ENCODE measurements around the gene PCDHA8. TPM values are rescaled to one million over a fixed set of nuclear protein-coding genes. Genes with fewer than 3 reads are reported as not detected.
"Not testable (repeated sequence)": the region's sequence is repeated elsewhere in the genome, so short reads cannot be mapped to it uniquely, and the experiment has no call there.

PCDHA8 gene
- 14.6 TPM for total RNA-seq (ENCODE audit: unreplicated experiment)
- long read RNA-seq, result 0 reads

GRCh38 chr5:140840978-140841962, at the start of gene PCDHA8:
Gene PCDHA8, plus strand, starts transcription at chr5:140841187. Its CDS starts 135 bp downstream, at chr5:140841322.
- Mint-ChIP-seq H3K36me3 (ENCODE audit: unreplicated experiment) (peaks cover 42% of the 10 kb centered on the region), H3K4me1 (ENCODE audit: low read depth, unreplicated experiment) (no peaks in the 10 kb centered on the region), H3K27me3 (ENCODE audit: unreplicated experiment) (peaks cover 3% of the 10 kb centered on the region), H3K9me3 (ENCODE audit: unreplicated experiment) (peaks cover 8% of the 10 kb centered on the region), H3K4me3 (ENCODE audit: unreplicated experiment) (no peak within 1 kb of the TSS), H3K27ac (ENCODE audit: unreplicated experiment) (no peak within 1 kb of the TSS)
- DNase-seq, result no peak
- no peak for TF ChIP-seq CTCF (IDR thresholded peaks at IDR 0.05; ENCODE audit: partially characterized antibody, unreplicated experiment)

GRCh38 chr5:140794595-140795258, 46.3 kb upstream of the PCDHA8 start, which contains the start of gene PCDHA2:
Gene PCDHA2, plus strand, starts transcription at chr5:140794852.
- no peak for TF ChIP-seq CTCF (IDR thresholded peaks at IDR 0.05; ENCODE audit: partially characterized antibody, unreplicated experiment)
- H3K27me3 Mint-ChIP-seq (ENCODE audit: unreplicated experiment), result no peaks in the 10 kb centered on the region
- peak within 1 kb of the TSS; percentile 97 for H3K27ac Mint-ChIP-seq (ENCODE audit: unreplicated experiment)
- peak within 1 kb of the TSS; percentile 93 for H3K4me3 Mint-ChIP-seq (ENCODE audit: unreplicated experiment)
- no peak for DNase-seq
- peaks cover 17% of the 10 kb centered on the region for H3K9me3 Mint-ChIP-seq (ENCODE audit: unreplicated experiment)
- peaks cover 24% of the 10 kb centered on the region for H3K36me3 Mint-ChIP-seq (ENCODE audit: unreplicated experiment)
- no peaks in the 10 kb centered on the region for H3K4me1 Mint-ChIP-seq (ENCODE audit: low read depth, unreplicated experiment)

- Mint-ChIP-seq H3K9me3 (ENCODE audit: unreplicated experiment) (peaks cover 19% of the 10 kb centered on the region), H3K4me1 (ENCODE audit: low read depth, unreplicated experiment) (no peaks in the 10 kb centered on the region), H3K27me3 (ENCODE audit: unreplicated experiment) (no peaks in the 10 kb centered on the region), H3K4me3 (ENCODE audit: unreplicated experiment) (peak overlapping the region; percentile 93), H3K36me3 (ENCODE audit: unreplicated experiment) (peaks cover 27% of the 10 kb centered on the region), H3K27ac (ENCODE audit: unreplicated experiment) (peak overlapping the region; percentile 97)
- no peak for DNase-seq
- peak; percentile 59 for TF ChIP-seq CTCF (IDR thresholded peaks at IDR 0.05; ENCODE audit: partially characterized antibody, unreplicated experiment)
Observed at GRCh38 chr5:140795259-140795641, 45.7 kb upstream of the PCDHA8 start.

GRCh38 chr5:140796072-140796717, 44.8 kb upstream of the PCDHA8 start:
- Mint-ChIP-seq H3K9me3 (ENCODE audit: unreplicated experiment) (peaks cover 24% of the 10 kb centered on the region), H3K4me3 (ENCODE audit: unreplicated experiment) (peak overlapping the region; percentile 93)
- not testable (repeated sequence) for DNase-seq

GRCh38 chr5:140796718-140797095, 44.3 kb upstream of the PCDHA8 start:
- DNase-seq, result no peak
- peaks cover 26% of the 10 kb centered on the region for H3K9me3 Mint-ChIP-seq (ENCODE audit: unreplicated experiment)

More at GRCh38 chr5:140796072-140796717, 44.8 kb upstream of the PCDHA8 start:
- not testable (repeated sequence) for H3K27ac Mint-ChIP-seq (ENCODE audit: unreplicated experiment); H3K27me3 Mint-ChIP-seq (ENCODE audit: unreplicated experiment); H3K4me1 Mint-ChIP-seq (ENCODE audit: low read depth, unreplicated experiment)
- peaks cover 34% of the 10 kb centered on the region for H3K36me3 Mint-ChIP-seq (ENCODE audit: unreplicated experiment)

More at GRCh38 chr5:140796718-140797095, 44.3 kb upstream of the PCDHA8 start:
- peaks cover 39% of the 10 kb centered on the region for H3K36me3 Mint-ChIP-seq (ENCODE audit: unreplicated experiment)
- H3K27me3 Mint-ChIP-seq (ENCODE audit: unreplicated experiment), result no peaks in the 10 kb centered on the region
- H3K4me1 Mint-ChIP-seq (ENCODE audit: low read depth, unreplicated experiment), result no peaks in the 10 kb centered on the region
- no peak for TF ChIP-seq CTCF (IDR thresholded peaks at IDR 0.05; ENCODE audit: partially characterized antibody, unreplicated experiment)
- no peak overlapping the region for H3K4me3 Mint-ChIP-seq (ENCODE audit: unreplicated experiment)
- no peak overlapping the region for H3K27ac Mint-ChIP-seq (ENCODE audit: unreplicated experiment)
